Activated naive CD8-positive, alpha-beta T cell (primary cell): ENCODE results near the gene IGSF23.

Source experiments
- H3K27ac Mint-ChIP-seq: one replicate; pipeline ENCODE4 v1.8.0; 2021; ENCODE audit warnings: mixed read lengths
- H3K27me3 Mint-ChIP-seq: one replicate; pipeline ENCODE4 v1.8.0; 2021; ENCODE audit warnings: mixed read lengths
- H3K36me3 Mint-ChIP-seq: one replicate; pipeline ENCODE4 v1.8.0; 2021; ENCODE audit warnings: mixed read lengths
- H3K4me1 Mint-ChIP-seq: one replicate; pipeline ENCODE4 v1.8.0; 2021; ENCODE audit warnings: low read depth, mixed read lengths
- H3K4me3 Mint-ChIP-seq: one replicate; pipeline ENCODE4 v1.8.0; 2021; ENCODE audit warnings: mild to moderate bottlenecking, mixed read lengths
- H3K9me3 Mint-ChIP-seq: one replicate; pipeline ENCODE4 v1.8.0; 2021; ENCODE audit warnings: low read depth, mixed read lengths

IGSF23 gene, protein sequence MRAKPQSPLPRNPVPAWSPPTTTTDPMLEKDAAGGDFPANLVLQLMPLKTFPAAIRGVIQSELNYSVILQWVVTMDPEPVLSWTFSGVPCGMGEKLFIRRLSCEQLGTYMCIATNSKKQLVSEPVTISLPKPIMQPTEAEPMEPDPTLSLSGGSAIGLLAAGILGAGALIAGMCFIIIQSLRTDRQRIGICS

GRCh38 chr19:44613295-44614178 lies at the start of gene IGSF23:
TSS of gene IGSF23 (plus strand) at chr19:44613563. CDS start at chr19:44613646, 83 bp downstream.
- Mint-ChIP-seq H3K27ac (no peak within 1 kb of the TSS), H3K4me3 (no peak within 1 kb of the TSS), H3K36me3 (no peaks in the 10 kb centered on the region)

GRCh38 chr19:44566984-44567383 lies 46.4 kb upstream of the IGSF23 start:
- H3K36me3 Mint-ChIP-seq: no peaks in the 10 kb centered on the region

More at GRCh38 chr19:44613295-44614178, at the start of gene IGSF23:
- Mint-ChIP-seq H3K27me3 (no peaks in the 10 kb centered on the region), H3K9me3 (no peaks in the 10 kb centered on the region), H3K4me1 (no peaks in the 10 kb centered on the region)

GRCh38 chr19:44567745-44568144 lies 45.6 kb upstream of the IGSF23 start:
- no peaks in the 10 kb centered on the region for H3K9me3 Mint-ChIP-seq
- no peaks in the 10 kb centered on the region for H3K36me3 Mint-ChIP-seq
- no peaks in the 10 kb centered on the region for H3K4me1 Mint-ChIP-seq
- H3K4me3 Mint-ChIP-seq: no peak overlapping the region
- H3K27ac Mint-ChIP-seq: no peak overlapping the region
- H3K27me3 Mint-ChIP-seq: peaks cover 29% of the 10 kb centered on the region

More at GRCh38 chr19:44566984-44567383, 46.4 kb upstream of the IGSF23 start:
- peaks cover 27% of the 10 kb centered on the region for H3K27me3 Mint-ChIP-seq
- no peaks in the 10 kb centered on the region for H3K4me1 Mint-ChIP-seq
- no peaks in the 10 kb centered on the region for H3K9me3 Mint-ChIP-seq
- H3K27ac Mint-ChIP-seq: no peak overlapping the region
- no peak overlapping the region for H3K4me3 Mint-ChIP-seq

- peaks cover 26% of the 10 kb centered on the region for H3K27me3 Mint-ChIP-seq
- no peaks in the 10 kb centered on the region for H3K36me3 Mint-ChIP-seq
- no peak overlapping the region for H3K27ac Mint-ChIP-seq
- no peaks in the 10 kb centered on the region for H3K4me1 Mint-ChIP-seq
- no peaks in the 10 kb centered on the region for H3K9me3 Mint-ChIP-seq
- H3K4me3 Mint-ChIP-seq: no peak overlapping the region
These were observed 42.8 kb upstream of the IGSF23 start for GRCh38 chr19:44570603-44570983.

DNA sequence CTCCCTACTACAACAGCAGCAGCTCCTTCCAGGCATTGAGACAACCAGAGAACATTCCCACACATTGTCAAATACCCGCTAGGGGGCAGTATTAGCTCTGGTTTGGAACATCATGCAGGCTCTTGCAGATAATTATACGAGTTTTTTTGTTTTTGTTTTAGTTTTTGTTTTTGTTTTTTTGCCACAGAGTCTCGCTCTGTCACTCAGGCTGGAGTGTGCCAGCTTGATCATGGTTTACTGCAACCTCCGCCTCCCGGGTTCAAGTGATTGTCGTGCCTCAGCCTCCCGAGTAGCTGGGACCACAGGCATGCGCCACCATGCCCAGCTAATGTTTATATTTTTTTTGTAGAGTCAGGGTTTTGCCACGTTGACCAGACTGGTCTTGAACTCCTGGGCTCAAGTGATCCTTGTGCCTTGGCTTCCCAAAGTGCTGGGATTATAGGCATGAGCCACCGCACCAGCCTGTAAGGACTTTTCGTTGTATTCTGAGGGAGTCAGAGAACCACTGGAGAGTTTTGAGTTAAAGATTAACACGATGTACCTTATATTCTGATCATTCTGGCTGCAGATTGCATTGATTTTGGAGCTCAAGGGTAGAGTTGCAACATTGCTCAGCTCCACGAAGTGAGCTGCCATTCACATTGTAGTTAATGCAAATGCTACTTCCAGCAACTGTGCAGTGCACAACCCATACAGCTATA lies 42.2 kb upstream of the IGSF23 start:
- Mint-ChIP-seq H3K27me3 (peaks cover 26% of the 10 kb centered on the region), H3K36me3 (no peaks in the 10 kb centered on the region), H3K4me1 (no peaks in the 10 kb centered on the region), H3K4me3 (no peak overlapping the region), H3K27ac (no peak overlapping the region), H3K9me3 (no peaks in the 10 kb centered on the region)

- no peaks in the 10 kb centered on the region for H3K9me3 Mint-ChIP-seq
- no peak overlapping the region for H3K27ac Mint-ChIP-seq
- H3K4me1 Mint-ChIP-seq: no peaks in the 10 kb centered on the region
- no peaks in the 10 kb centered on the region for H3K36me3 Mint-ChIP-seq
- peaks cover 20% of the 10 kb centered on the region for H3K27me3 Mint-ChIP-seq
- no peak overlapping the region for H3K4me3 Mint-ChIP-seq
These were observed 41.4 kb upstream of the IGSF23 start for GRCh38 chr19:44571830-44572580.

- Mint-ChIP-seq H3K27ac (no peak overlapping the region), H3K4me1 (no peaks in the 10 kb centered on the region), H3K4me3 (no peak overlapping the region), H3K9me3 (no peaks in the 10 kb centered on the region), H3K36me3 (no peaks in the 10 kb centered on the region), H3K27me3 (peaks cover 19% of the 10 kb centered on the region)
These were observed 40.8 kb upstream of the IGSF23 start for GRCh38 chr19:44572581-44572900.

GRCh38 chr19:44573183-44573582 lies 40.2 kb upstream of the IGSF23 start:
- Mint-ChIP-seq H3K27me3 (peaks cover 14% of the 10 kb centered on the region), H3K27ac (no peak overlapping the region), H3K36me3 (no peaks in the 10 kb centered on the region), H3K4me3 (no peak overlapping the region), H3K9me3 (no peaks in the 10 kb centered on the region), H3K4me1 (no peaks in the 10 kb centered on the region)

- H3K27me3 Mint-ChIP-seq: peaks cover 13% of the 10 kb centered on the region
- no peak overlapping the region for H3K27ac Mint-ChIP-seq
- no peaks in the 10 kb centered on the region for H3K9me3 Mint-ChIP-seq
- no peaks in the 10 kb centered on the region for H3K36me3 Mint-ChIP-seq
- no peak overlapping the region for H3K4me3 Mint-ChIP-seq
- no peaks in the 10 kb centered on the region for H3K4me1 Mint-ChIP-seq
These were observed 39.7 kb upstream of the IGSF23 start for GRCh38 chr19:44573627-44574026.

DNA sequence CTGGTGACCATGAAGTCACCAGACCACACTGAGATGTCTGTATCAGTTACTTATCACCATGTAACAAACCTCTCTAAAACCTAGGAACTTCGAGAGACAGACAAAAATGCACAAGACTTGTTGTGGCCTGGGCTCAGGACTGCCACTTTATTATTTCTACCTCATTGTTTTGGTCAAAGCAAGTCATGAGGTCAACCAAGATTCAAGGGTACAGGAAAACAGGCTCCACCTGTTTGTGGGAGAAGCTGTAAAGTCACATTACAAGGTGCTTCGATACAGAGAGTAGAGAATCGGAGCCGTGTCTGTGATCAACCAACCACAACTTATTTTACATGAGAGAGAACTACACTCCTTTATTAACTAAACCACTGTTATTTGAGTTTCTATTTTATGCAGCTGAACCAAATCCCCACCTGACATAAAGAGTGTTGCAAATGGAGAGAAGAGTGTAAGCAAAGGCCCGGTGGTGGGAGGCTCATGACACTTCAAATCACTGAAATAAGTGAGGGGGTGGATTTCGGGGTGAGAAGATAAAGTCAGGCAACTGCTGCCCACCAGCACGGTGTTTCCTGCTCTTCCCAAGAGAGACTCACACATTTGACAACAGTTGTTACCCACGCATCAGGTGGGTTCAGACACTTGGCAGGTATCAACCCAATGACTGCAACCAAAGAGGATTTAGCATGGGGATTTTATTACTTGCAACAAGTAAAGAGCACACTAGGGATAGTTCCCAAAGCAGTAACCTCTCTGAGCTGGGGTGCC lies 39.0 kb upstream of the IGSF23 start:
- no peaks in the 10 kb centered on the region for H3K4me1 Mint-ChIP-seq
- no peak overlapping the region for H3K4me3 Mint-ChIP-seq
- H3K9me3 Mint-ChIP-seq: no peaks in the 10 kb centered on the region
- H3K27me3 Mint-ChIP-seq: peaks cover 10% of the 10 kb centered on the region
- no peak overlapping the region for H3K27ac Mint-ChIP-seq
- H3K36me3 Mint-ChIP-seq: no peaks in the 10 kb centered on the region

GRCh38 chr19:44575116-44575700 lies 38.2 kb upstream of the IGSF23 start:
- Mint-ChIP-seq H3K4me3 (no peak overlapping the region), H3K4me1 (no peaks in the 10 kb centered on the region), H3K27ac (no peak overlapping the region), H3K36me3 (no peaks in the 10 kb centered on the region), H3K9me3 (no peaks in the 10 kb centered on the region), H3K27me3 (peaks cover 8% of the 10 kb centered on the region)

DNA sequence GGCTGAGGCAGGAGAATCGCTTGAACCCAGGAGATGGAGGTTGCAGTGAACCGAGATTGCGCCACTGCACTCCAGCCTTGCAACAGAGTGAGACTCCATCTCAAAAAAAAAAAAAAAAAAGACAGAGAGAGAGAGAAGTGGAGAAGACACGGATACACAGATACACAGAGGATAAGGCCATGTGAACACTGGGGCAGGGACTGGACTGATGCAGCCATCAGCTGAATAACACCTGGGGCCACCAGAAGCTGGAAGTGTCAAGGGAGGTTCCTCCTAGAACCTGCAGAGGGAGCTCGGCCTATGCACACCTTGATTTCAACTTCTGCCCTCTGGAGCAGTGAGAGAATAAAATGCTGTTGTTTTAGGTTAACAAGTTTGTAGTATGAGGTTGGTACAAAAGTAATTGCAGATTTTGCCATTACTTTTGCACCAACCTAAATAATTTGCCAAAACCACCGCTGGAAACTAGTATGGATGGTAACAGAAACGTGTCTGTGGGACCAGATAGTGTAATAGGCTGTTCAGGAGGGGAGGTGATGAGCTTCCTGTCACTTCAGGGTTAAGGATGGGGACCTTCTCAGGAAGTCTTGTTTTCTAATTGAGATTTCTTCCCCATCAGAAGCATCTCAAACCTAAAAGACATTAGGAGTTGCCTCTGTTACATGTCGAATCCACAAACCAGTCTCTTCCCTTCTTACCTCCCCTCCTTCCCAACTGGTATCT lies 36.4 kb upstream of the IGSF23 start:
- Mint-ChIP-seq H3K27me3 (peaks cover 2% of the 10 kb centered on the region), H3K4me1 (no peaks in the 10 kb centered on the region), H3K4me3 (no peak overlapping the region), H3K9me3 (no peaks in the 10 kb centered on the region), H3K36me3 (no peaks in the 10 kb centered on the region), H3K27ac (no peak overlapping the region)

- no peaks in the 10 kb centered on the region for H3K4me1 Mint-ChIP-seq
- no peak overlapping the region for H3K4me3 Mint-ChIP-seq
- peaks cover 4% of the 10 kb centered on the region for H3K27me3 Mint-ChIP-seq
- no peaks in the 10 kb centered on the region for H3K36me3 Mint-ChIP-seq
- no peaks in the 10 kb centered on the region for H3K9me3 Mint-ChIP-seq
- H3K27ac Mint-ChIP-seq: no peak overlapping the region
These were observed 35.8 kb upstream of the IGSF23 start for GRCh38 chr19:44577566-44577874.
